Breast epithelium (tissue), 3 donors: ENCODE data around the gene ANKRD17.

ENCODE experiments used
- CTCF ChIP-seq, 3 donors: fragments of 450-650 bp; IDR thresholded peaks; one replicate each; pipeline ENCODE4 v1.5.1; 2016 to 2017; ENCODE audit warnings: antibody characterized with exemption in 3 of 3, mild to moderate bottlenecking in 3 of 3, moderate library complexity in 3 of 3
- POLR2A ChIP-seq: fragments of 450-650 bp; IDR thresholded peaks from one replicate; pipeline ENCODE4 v1.6.1; 2016; ENCODE audit warnings: antibody characterized with exemption, mild to moderate bottlenecking, moderate library complexity

GRCh38 chr4:73098713-73099112 is 159.9 kb downstream of the ANKRD17 start:
- TF ChIP-seq CTCF (IDR thresholded peaks at IDR 0.05) (no peak), POLR2A (no peak)
